ENCODE data around the gene DLX2. TPM values are rescaled to one million over a fixed set of nuclear protein-coding genes. Genes with fewer than 3 reads are reported as not detected.

The DLX2 gene
- polyA plus RNA-seq, 2 of the 4 experiments (the other 2 are of a cell fraction) = 0.04 to 0.19 TPM

DNA sequence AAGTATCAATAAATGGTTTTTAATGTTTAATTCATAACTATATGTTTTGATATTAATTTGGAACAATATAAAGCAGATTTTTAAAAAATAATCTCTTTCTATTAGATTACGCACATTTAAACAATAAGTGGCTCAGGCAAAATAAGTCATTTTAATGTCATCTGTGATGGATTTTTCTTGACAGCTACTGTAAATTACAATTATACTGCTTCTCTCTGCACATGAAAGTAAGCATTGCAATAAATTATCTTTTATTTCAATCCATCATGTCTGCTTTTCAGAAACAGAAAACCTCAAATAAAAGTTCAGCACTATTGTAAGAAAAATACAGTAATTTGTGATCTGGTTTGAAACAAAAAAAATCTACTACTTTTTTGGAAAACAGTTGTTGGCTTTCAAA, 28.4 kb downstream of the DLX2 start:
- WGBS (ENCODE audit: missing lambda C conversion rate) = 94% methylated on average over 1 of the region's 1 CpG
- POLR2A ChIA-PET = no interaction called here
- CTCF ChIA-PET = no interaction called here
- no peak for TF ChIP-seq GATA3 (IDR thresholded peaks at IDR 0.05; ENCODE audit: borderline replicate concordance)
- no peak for TF ChIP-seq ZC3H11A (IDR thresholded peaks at IDR 0.05)
- no peak for TF ChIP-seq KDM1A (IDR thresholded peaks at IDR 0.05; ENCODE audit: low read depth)
- TF ChIP-seq CTCF (IDR thresholded peaks at IDR 0.05) = no peak
- no peak for TF ChIP-seq PHF8 (IDR thresholded peaks at IDR 0.05; ENCODE audit: borderline replicate concordance, low read depth)
- no peak for TF ChIP-seq KDM5A (IDR thresholded peaks at IDR 0.05)
- H3K9me3 ChIP-seq = no peaks in the 10 kb centered on the region
- no peak overlapping the region for H3K4me2 ChIP-seq
- H3K4me1 ChIP-seq = no peaks in the 10 kb centered on the region
- DNase-seq (ENCODE audit: low read depth in 1 of 2, low spot score in 1 of 2) (no peak), ATAC-seq (no peak), FAIRE-seq (no peak)
- no peak overlapping the region for H3K27ac ChIP-seq
- no peak overlapping the region for H3K4me3 ChIP-seq

DNA sequence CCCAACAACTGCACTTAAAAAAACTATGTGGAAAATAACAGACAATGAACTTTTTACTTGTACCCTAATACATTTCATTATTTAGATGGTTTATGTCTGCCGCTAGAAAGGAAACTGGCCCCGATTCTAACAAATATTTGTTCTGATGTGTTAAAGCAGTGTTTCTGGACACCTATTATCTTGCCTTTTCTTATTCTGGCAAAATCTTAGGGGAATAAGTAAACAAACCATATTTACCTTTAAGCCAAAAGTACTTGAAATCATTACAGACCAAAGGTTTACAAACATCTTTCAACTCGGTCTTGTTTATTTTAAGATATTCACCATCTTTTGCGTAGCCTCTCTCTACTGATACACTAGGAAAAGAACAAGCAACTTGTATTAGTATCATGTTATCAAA, 29.2 kb downstream of the DLX2 start:
- no peak for FAIRE-seq
- H3K4me2 ChIP-seq = no peak overlapping the region
- no peaks in the 10 kb centered on the region for H3K4me1 ChIP-seq
- ATAC-seq = no peak
- H3K27ac ChIP-seq = no peak overlapping the region
- no peak overlapping the region for H3K4me3 ChIP-seq
- no peak for TF ChIP-seq CTCF (IDR thresholded peaks at IDR 0.05)
- TF ChIP-seq HEYL (CRISPR knock-in tag; IDR thresholded peaks at IDR 0.05) = no peak
- TF ChIP-seq NPAS2 (CRISPR knock-in tag; IDR thresholded peaks at IDR 0.05; ENCODE audit: borderline replicate concordance) = no peak
- no peak for TF ChIP-seq GATA3 (IDR thresholded peaks at IDR 0.05; ENCODE audit: borderline replicate concordance)
- TF ChIP-seq HOXB13 (CRISPR knock-in tag; IDR thresholded peaks at IDR 0.05; ENCODE audit: low read depth) = no peak
- ChIA-PET CTCF (interaction anchor here (0.6 kb wide), 1 partner anchor 279 kb away, joined by 3 read pairs; no protein-coding TSS in a partner anchor), POLR2A (interaction anchor here (1.2 kb wide), 1 partner anchor 11 kb away, joined by 4 read pairs; no protein-coding TSS in a partner anchor)
- no peaks in the 10 kb centered on the region for H3K9me3 ChIP-seq
- WGBS (ENCODE audit: missing lambda C conversion rate) = 75% methylated on average over 4 of the region's 4 CpGs
- no peak for DNase-seq (ENCODE audit: low read depth in 1 of 2, low spot score in 1 of 2)

DNA sequence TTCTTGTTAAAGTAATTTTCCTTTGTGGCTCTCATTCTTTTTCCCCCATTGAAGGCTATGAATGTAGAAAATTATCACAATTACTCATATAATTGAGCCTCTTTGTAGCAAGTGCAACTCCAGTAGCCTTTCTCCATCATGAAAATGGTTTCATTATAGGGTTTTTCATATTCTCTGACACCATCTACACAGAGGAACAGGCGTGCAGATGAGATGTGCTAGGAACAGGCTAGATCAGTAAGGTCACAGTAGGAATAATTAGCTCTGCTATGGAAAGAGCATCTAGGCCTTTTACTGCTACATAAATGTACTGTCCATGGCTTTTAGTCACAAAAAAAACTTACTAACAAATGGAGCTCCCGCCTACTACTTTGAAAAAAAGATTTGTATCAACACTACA, 30.0 kb downstream of the DLX2 start:
- ChIA-PET POLR2A (interaction anchor here (1.2 kb wide), 1 partner anchor 12 kb away, joined by 4 read pairs; no protein-coding TSS in a partner anchor), CTCF (interaction anchor here (1.1 kb wide), 1 partner anchor 10 kb away, joined by 3 read pairs; no protein-coding TSS in a partner anchor)
- Histone ChIP-seq H3K4me2 (no peak overlapping the region), H3K9me3 (no peaks in the 10 kb centered on the region), H3K4me1 (no peaks in the 10 kb centered on the region), H3K27ac (no peak overlapping the region), H3K4me3 (no peak overlapping the region)
- ATAC-seq (no peak), FAIRE-seq (no peak), DNase-seq (ENCODE audit: low read depth in 1 of 2, low spot score in 1 of 2) (no peak)
- TF ChIP-seq POLR2A (IDR thresholded peaks at IDR 0.05; ENCODE audit: low read length) = no peak
- no peak for TF ChIP-seq CHD2 (IDR thresholded peaks at IDR 0.05; ENCODE audit: low read length, partially characterized antibody)
- TF ChIP-seq MYC (IDR thresholded peaks at IDR 0.05; ENCODE audit: borderline replicate concordance, low read length) = no peak
- no peak for TF ChIP-seq TFCP2L1 (CRISPR knock-in tag; IDR thresholded peaks at IDR 0.05)
- TF ChIP-seq FOXS1 (CRISPR knock-in tag; IDR thresholded peaks at IDR 0.05) = no peak
- TF ChIP-seq RNF2 (IDR thresholded peaks at IDR 0.05; ENCODE audit: borderline replicate concordance, low read depth) = no peak
- WGBS (ENCODE audit: missing lambda C conversion rate) = 96% methylated on average over 2 of the region's 2 CpGs

GRCh38 chr2:172072303-172072702, 30.4 kb downstream of the DLX2 start:
- CTCF ChIA-PET = interaction anchor here (0.6 to 1.1 kb wide), 2 partner anchors 11 to 16 kb away, joined by 3 read pairs; no protein-coding TSS in a partner anchor
- Histone ChIP-seq H3K4me1 (no peaks in the 10 kb centered on the region), H3K27ac (no peak overlapping the region), H3K9me3 (no peaks in the 10 kb centered on the region), H3K4me3 (no peak overlapping the region), H3K4me2 (no peak overlapping the region)
- WGBS (ENCODE audit: missing lambda C conversion rate) = 87% methylated on average over 3 of the region's 3 CpGs
- FAIRE-seq (no peak), ATAC-seq (no peak), DNase-seq (ENCODE audit: low read depth in 1 of 2, low spot score in 1 of 2) (no peak)
- POLR2A ChIA-PET = interaction anchor here (1.2 kb wide), 1 partner anchor 12 kb away, joined by 4 read pairs; no protein-coding TSS in a partner anchor
- TF ChIP-seq, protein P1, sequence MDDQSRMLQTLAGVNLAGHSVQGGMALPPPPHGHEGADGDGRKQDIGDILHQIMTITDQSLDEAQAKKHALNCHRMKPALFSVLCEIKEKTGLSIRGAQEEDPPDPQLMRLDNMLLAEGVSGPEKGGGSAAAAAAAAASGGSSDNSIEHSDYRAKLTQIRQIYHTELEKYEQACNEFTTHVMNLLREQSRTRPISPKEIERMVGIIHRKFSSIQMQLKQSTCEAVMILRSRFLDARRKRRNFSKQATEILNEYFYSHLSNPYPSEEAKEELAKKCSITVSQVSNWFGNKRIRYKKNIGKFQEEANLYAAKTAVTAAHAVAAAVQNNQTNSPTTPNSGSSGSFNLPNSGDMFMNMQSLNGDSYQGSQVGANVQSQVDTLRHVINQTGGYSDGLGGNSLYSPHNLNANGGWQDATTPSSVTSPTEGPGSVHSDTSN (IDR thresholded peaks at IDR 0.05) = no peak
- TF ChIP-seq HEYL (CRISPR knock-in tag; IDR thresholded peaks at IDR 0.05) (no peak), ZFP36 (IDR thresholded peaks at IDR 0.05; ENCODE audit: borderline replicate concordance, partially characterized antibody) (no peak), ZSCAN20 (CRISPR knock-in tag; IDR thresholded peaks at IDR 0.05) (no peak), TFCP2L1 (CRISPR knock-in tag; IDR thresholded peaks at IDR 0.05) (no peak), HOXB13 (CRISPR knock-in tag; IDR thresholded peaks at IDR 0.05; ENCODE audit: low read depth) (no peak), KDM1A (IDR thresholded peaks at IDR 0.05; ENCODE audit: low read depth) (no peak), HDAC2 (IDR thresholded peaks at IDR 0.05) (no peak), EP300 (IDR thresholded peaks at IDR 0.05) (no peak), HES2 (IDR thresholded peaks at IDR 0.05) (no peak), RNF2 (IDR thresholded peaks at IDR 0.05; ENCODE audit: borderline replicate concordance, low read depth) (no peak), MAFK (IDR thresholded peaks at IDR 0.05; ENCODE audit: partially characterized antibody) (no peak), HOXB5 (CRISPR knock-in tag; IDR thresholded peaks at IDR 0.05) (no peak)

All from A549 (cell line).